Neutrophil (primary cell): ENCODE measurements around the gene RCAN1.

Experiments
- H3K27ac ChIP-seq: fragments of 200-600 bp; sonication (generic); 2 replicates; pipeline ENCODE4 v1.5.1; 2016; ENCODE audit warnings: mild to moderate bottlenecking, moderate library complexity
- H3K27me3 ChIP-seq: fragments of 200-600 bp; sonication (generic); 2 replicates; pipeline ENCODE4 v1.6.0; 2016; ENCODE audit warnings: mild to moderate bottlenecking
- H3K36me3 ChIP-seq: fragments of 200-600 bp; sonication (generic); 2 replicates; pipeline ENCODE4 v1.5.1; 2017
- H3K4me1 ChIP-seq, 2 experiments: fragments of 200-600 bp in 1 of 2; sonication (generic) in 1 of 2; 1 replicate in 1 of 2; 2 replicates in 1 of 2; pipeline versions ENCODE4 v1.5.1 to v1.6.1; 2013 to 2016; ENCODE audit warnings: low read depth in 1 of 2, low read length in 1 of 2, mild to moderate bottlenecking in 1 of 2, moderate library complexity in 1 of 2; ENCODE audit not compliant: control insufficient read depth in 1 of 2, insufficient read depth in 1 of 2
- H3K4me3 ChIP-seq, 2 experiments: fragments of 200-600 bp in 1 of 2; sonication (generic) in 1 of 2; 1 replicate in 1 of 2; 2 replicates in 1 of 2; pipeline ENCODE4 v1.5.1; 2013 to 2016; ENCODE audit warnings: low read depth in 1 of 2, low read length in 1 of 2, mild to moderate bottlenecking in 1 of 2, moderate library complexity in 1 of 2
- H3K9me3 ChIP-seq: fragments of 200-600 bp; sonication (generic); 2 replicates; pipeline ENCODE4 v1.5.1; 2016
- TF ChIP-seq, protein P1 (sequence below): fragments of 200-600 bp; sonication (generic); IDR thresholded peaks from 2 replicates; pipeline ENCODE4 v1.5.1; 2016; ENCODE audit warnings: antibody characterized with exemption

Gene RCAN1

DNA sequence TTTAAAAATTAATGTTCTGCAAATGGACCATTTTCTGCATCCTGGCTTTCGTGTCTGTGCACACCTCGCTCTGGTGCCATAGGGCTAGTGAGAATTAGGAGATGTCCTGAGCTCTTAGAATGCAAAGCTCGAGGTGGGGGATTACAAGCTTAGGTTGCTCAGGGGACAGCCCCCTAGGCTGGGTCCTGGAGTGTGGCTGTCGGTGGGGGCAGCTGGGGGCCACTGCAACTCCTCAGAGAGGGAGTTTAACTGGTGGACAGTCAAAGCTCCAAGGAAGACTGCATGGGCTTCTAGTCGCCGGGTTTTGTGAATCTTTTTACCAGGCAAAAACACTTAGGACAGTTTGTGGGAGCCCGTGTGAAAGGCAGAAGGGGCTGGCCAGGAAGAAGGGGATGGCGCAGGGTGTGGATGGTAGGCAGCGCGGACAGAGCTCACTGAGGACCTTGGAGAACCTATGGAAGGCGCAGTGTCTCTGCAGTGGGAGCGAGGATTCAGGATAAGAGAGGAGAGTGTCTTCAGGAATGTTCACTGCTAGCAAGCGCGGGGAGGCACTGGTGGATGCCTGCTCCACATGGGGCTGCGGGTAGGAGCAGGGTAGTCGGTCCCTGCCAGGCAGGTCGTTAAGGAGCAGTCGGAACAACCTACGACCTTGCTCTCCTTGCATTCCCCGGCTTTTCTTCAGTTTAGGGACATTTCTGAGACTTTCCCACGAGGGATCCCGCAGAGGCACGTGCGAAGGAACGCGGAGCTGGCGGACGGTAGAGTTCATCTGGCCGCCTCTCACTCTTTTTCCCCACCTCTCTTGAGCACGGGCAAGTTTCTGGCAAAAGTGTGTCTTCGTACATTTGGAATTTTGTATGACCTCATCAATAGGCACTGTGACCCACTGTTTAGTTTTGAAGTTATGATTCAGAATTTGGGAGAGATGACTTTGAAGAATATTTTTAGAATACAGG is 90.0 kb downstream of the RCAN1 start:
- Histone ChIP-seq H3K9me3 (no peaks in the 10 kb centered on the region), H3K27me3 (no peaks in the 10 kb centered on the region), H3K27ac (no peak overlapping the region), H3K36me3 (peaks cover 3% of the 10 kb centered on the region), H3K4me1 (peaks cover 49 to 54% of the 10 kb centered on the region in 2 experiments), H3K4me3 (no peak overlapping the region)
- TF ChIP-seq, protein P1, sequence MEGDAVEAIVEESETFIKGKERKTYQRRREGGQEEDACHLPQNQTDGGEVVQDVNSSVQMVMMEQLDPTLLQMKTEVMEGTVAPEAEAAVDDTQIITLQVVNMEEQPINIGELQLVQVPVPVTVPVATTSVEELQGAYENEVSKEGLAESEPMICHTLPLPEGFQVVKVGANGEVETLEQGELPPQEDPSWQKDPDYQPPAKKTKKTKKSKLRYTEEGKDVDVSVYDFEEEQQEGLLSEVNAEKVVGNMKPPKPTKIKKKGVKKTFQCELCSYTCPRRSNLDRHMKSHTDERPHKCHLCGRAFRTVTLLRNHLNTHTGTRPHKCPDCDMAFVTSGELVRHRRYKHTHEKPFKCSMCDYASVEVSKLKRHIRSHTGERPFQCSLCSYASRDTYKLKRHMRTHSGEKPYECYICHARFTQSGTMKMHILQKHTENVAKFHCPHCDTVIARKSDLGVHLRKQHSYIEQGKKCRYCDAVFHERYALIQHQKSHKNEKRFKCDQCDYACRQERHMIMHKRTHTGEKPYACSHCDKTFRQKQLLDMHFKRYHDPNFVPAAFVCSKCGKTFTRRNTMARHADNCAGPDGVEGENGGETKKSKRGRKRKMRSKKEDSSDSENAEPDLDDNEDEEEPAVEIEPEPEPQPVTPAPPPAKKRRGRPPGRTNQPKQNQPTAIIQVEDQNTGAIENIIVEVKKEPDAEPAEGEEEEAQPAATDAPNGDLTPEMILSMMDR, result no peak

DNA sequence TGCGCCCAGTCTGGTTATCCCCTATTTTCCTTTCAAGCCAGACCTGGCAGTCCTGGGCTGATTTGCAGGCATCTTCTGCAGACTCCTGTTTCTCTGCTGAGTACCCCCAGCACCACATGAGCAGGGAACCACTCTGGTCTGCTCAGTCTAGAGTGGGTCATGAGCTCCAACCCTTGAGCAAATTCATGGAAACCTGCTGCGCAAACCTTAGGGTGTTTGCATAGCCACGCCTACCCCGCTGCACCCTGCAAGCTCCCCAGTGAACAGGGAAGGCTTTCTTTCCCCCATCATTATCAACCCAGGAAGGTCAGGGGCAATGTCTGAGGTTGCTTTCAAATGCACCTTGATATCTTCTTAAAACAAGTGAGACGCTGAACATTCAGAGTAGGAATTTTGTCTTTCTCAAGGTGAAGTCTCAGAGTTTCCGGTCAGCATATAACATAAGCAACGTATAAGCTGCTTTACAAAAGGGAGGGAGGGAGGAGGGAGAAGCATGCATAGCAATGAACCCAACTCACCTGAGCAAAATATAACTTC is 91.8 kb downstream of the RCAN1 start:
- Histone ChIP-seq H3K27ac (peak overlapping the region; percentile 92), H3K27me3 (no peaks in the 10 kb centered on the region), H3K9me3 (no peaks in the 10 kb centered on the region), H3K4me1 (peaks cover 63 to 72% of the 10 kb centered on the region in 2 experiments), H3K36me3 (no peaks in the 10 kb centered on the region), H3K4me3 (no peak overlapping the region)
- TF ChIP-seq, protein P1, result no peak

DNA sequence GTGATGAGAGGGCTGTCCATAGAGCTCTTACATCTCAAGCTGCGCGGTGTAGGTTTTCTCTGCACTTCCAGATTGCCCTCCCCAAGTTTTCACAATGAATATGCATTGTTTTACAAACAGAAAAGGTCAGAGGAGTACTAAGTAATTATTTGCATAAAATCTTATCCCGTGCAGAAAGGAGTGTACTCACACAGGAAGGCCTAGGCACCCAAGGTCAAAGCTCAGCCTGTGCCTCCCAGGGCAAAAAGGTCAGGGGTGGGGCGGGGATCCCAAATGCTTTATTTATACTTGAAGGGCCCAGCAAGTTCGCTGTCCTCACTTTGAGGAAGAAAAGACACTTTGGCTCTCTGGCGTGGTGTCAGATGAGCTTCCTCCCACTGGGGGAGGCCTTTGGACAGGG is 92.6 kb downstream of the RCAN1 start:
- Histone ChIP-seq H3K36me3 (no peaks in the 10 kb centered on the region), H3K4me3 (no peak overlapping the region), H3K9me3 (no peaks in the 10 kb centered on the region), H3K27ac (peak overlapping the region; percentile 92), H3K4me1 (peaks cover 67 to 72% of the 10 kb centered on the region in 2 experiments), H3K27me3 (no peaks in the 10 kb centered on the region)
- TF ChIP-seq, protein P1, result no peak

DNA sequence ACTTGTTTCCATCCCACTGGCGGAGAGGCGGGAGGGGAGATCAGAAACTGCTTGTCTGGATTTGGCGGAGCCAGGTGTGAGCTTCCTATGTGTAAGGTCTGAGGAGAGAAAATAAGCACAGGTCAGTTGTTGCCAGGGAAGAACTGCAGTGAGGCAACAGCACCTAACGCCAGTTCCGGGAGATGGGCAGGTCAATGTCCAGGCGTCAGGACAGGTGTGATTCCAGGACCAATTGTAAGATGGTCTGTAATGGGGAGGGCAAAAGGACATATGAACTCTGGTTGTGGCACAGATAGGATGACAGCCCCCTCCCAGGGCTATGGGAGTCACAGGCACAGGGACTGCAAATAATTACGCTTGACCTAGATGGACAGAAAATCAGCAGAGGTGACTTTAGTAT is 93.4 kb downstream of the RCAN1 start:
- TF ChIP-seq, protein P1, result no peak

DNA sequence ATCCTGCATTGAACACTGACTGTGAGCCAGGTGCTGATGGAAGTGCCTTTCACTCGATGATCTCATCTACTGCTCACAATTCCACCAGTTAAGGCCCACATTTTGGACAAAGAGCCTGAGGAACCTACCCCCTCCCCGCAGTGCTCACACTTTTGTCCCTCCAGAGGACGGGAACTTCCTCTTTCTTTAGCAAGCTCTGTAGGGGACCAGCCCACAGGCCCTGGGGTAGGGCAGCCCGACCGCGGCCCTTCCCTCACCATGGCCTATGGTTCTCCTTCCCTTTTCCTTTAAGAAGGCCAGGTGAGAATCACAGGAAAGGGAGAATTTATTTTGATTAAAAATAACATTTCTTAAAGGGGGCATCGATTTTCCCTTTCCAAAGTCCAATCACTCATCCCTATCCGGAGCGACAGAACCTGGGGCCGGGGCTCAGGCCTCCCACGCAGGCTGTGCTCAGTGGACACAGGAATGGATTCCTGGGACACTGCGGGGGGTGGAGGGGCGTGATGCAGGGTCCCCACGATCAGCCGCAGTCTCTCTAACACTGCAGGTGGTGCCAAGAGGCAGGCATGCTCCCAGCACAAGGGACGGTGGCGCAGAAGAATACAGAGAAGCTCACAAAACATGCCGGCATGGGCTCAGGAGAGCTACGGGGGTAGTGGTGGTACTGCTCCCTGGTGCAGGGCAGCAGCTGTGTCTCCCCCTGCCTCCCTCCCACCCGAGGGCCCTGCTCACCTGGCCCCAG is 94.0 kb downstream of the RCAN1 start:
- Histone ChIP-seq H3K27me3 (no peaks in the 10 kb centered on the region), H3K36me3 (no peaks in the 10 kb centered on the region), H3K27ac (peak overlapping the region; percentile 92), H3K4me3 (peak overlapping the region; percentile 4 to 28), H3K9me3 (no peaks in the 10 kb centered on the region), H3K4me1 (peaks cover 72 to 75% of the 10 kb centered on the region in 2 experiments)
- TF ChIP-seq, protein P1, result no peak

More for the DNA sequence above, 93.4 kb downstream of the RCAN1 start:
- peaks cover 68 to 74% of the 10 kb centered on the region in 2 experiments for H3K4me1 ChIP-seq
- no peaks in the 10 kb centered on the region for H3K27me3 ChIP-seq
- peak overlapping the region; percentile 92 for H3K27ac ChIP-seq
- no peaks in the 10 kb centered on the region for H3K9me3 ChIP-seq
- no peaks in the 10 kb centered on the region for H3K36me3 ChIP-seq
- H3K4me3 ChIP-seq, result no peak overlapping the region
